B cell (primary cell): Measurements from ENCODE around the gene KRTAP4-5. TPM values are rescaled to one million over a fixed set of nuclear protein-coding genes. Genes with fewer than 3 reads are reported as not detected.

Experiments
- ATAC-seq: fragments of 200-7000 bp; cut with Tn5 transposase; one replicate; pipeline ENCODE4 v1.10.0; 2021; ENCODE audit warnings: low read depth, mild to moderate bottlenecking, moderate number of reproducible peaks, moderate library complexity
- CTCF ChIA-PET: fragments of 350-600 bp; sonication (Branson Sonifier 250); formaldehyde crosslinking; loops from one replicate; lab custom pipeline; 2021; ENCODE audit warnings: antibody characterized with exemption, inconsistent platforms; lab: Charles Lee
- POLR2A ChIA-PET: fragments of 350-600 bp; sonication (Branson Sonifier 250); formaldehyde crosslinking; loops from one replicate; lab custom pipeline; 2021; ENCODE audit warnings: antibody characterized with exemption; lab: Charles Lee
- DNase-seq: peaks from one replicate; pipeline ENCODE4 v3.0.0; 2013
- H2AFZ ChIP-seq: 2 replicates; pipeline ENCODE4 v1.6.1; 2012; ENCODE audit warnings: mild to moderate bottlenecking, low read depth, low read length; ENCODE audit not compliant: insufficient read depth, poor library complexity, severe bottlenecking
- H3K27ac ChIP-seq, 2 donors: 1 replicate in 1 of 2; 2 replicates in 1 of 2; pipeline ENCODE4 v1.5.1; 2012 to 2013; ENCODE audit warnings: low read length in 2 of 2, mild to moderate bottlenecking in 2 of 2, moderate library complexity in 1 of 2
- H3K27me3 ChIP-seq, 4 experiments: fragments of 200-600 bp in 1 of 4; sonication (generic) in 1 of 4; replicated peaks in 1 of 4; 1 replicate in 2 of 4; 2 replicates in 2 of 4; pipeline versions ENCODE4 v1.6.1 to v1.7.0; 2013 to 2016; ENCODE audit warnings: low read length in 3 of 4, mild to moderate bottlenecking in 2 of 4, mixed read lengths in 1 of 4, moderate library complexity in 1 of 4; ENCODE audit not compliant: insufficient read depth in 4 of 4, control insufficient read depth in 3 of 4; ENCODE audit errors: control extremely low read depth in 1 of 4
- H3K36me3 ChIP-seq, 2 experiments: replicated peaks in 1 of 2; 1 replicate in 1 of 2; 2 replicates in 1 of 2; pipeline versions ENCODE4 v1.6.1 to v1.7.1; 2013; ENCODE audit warnings: low read length in 1 of 2; ENCODE audit not compliant: insufficient read depth in 2 of 2, control insufficient read depth in 1 of 2; ENCODE audit errors: control extremely low read depth in 1 of 2, extremely low read depth in 1 of 2
- H3K4me1 ChIP-seq, 2 donors: fragments of 200-600 bp in 1 of 2; sonication (generic) in 1 of 2; 1 replicate in 1 of 2; 2 replicates in 1 of 2; pipeline versions ENCODE4 v1.5.1 to v1.6.1; 2013 to 2017; ENCODE audit warnings: low read length in 2 of 2; ENCODE audit not compliant: control insufficient read depth in 2 of 2, insufficient read depth in 2 of 2
- H3K4me2 ChIP-seq: replicated peaks from 2 replicates; pipeline ENCODE3; 2012; ENCODE audit warnings: mild to moderate bottlenecking, low read depth, low read length; ENCODE audit not compliant: poor library complexity, severe bottlenecking
- H3K4me3 ChIP-seq, 5 experiments: fragments of 200-600 bp in 1 of 5; sonication (generic) in 1 of 5; 1 replicate in 3 of 5; 2 replicates in 2 of 5; pipeline versions ENCODE4 v1.5.1 to v1.7.0; 2011 to 2016; ENCODE audit warnings: low read length in 4 of 5, mild to moderate bottlenecking in 4 of 5, low read depth in 2 of 5, control low read depth in 1 of 5, moderate library complexity in 1 of 5; ENCODE audit not compliant: insufficient read depth in 1 of 5; ENCODE audit errors: control extremely low read depth in 1 of 5, extremely low read depth in 1 of 5
- H3K79me2 ChIP-seq: fragments of 200-600 bp; sonication (generic); one replicate; pipeline ENCODE4 v1.6.0; 2016; ENCODE audit warnings: low read length; ENCODE audit not compliant: control insufficient read depth, insufficient read depth
- H3K9ac ChIP-seq: fragments of 200-600 bp; sonication (generic); 2 replicates; pipeline ENCODE4 v1.6.1; 2017; ENCODE audit warnings: mild to moderate bottlenecking, low read length, moderate library complexity
- H3K9me3 ChIP-seq, 3 donors: one replicate each; pipeline versions ENCODE4 v1.6.1 to v1.7.1; 2013; ENCODE audit warnings: low read length in 2 of 3; ENCODE audit not compliant: control insufficient read depth in 2 of 3, insufficient read depth in 1 of 3; ENCODE audit errors: control extremely low read depth in 1 of 3
- H4K20me1 ChIP-seq: 2 replicates; pipeline ENCODE4 v1.6.0; 2012; ENCODE audit warnings: mild to moderate bottlenecking, low read length; ENCODE audit not compliant: insufficient read depth, control insufficient read depth, poor library complexity, severe bottlenecking
- H3K27ac Mint-ChIP-seq: one replicate; pipeline ENCODE4 v1.8.0; 2021; ENCODE audit warnings: mixed read lengths
- H3K27me3 Mint-ChIP-seq: one replicate; pipeline ENCODE4 v1.8.0; 2021; ENCODE audit warnings: mixed read lengths
- H3K4me1 Mint-ChIP-seq: one replicate; pipeline ENCODE4 v1.8.0; 2021; ENCODE audit warnings: mixed read lengths
- H3K4me3 Mint-ChIP-seq: one replicate; pipeline ENCODE4 v1.8.0; 2021; ENCODE audit warnings: mixed read lengths
- H3K9me3 Mint-ChIP-seq: one replicate; pipeline ENCODE4 v1.8.0; 2022; ENCODE audit warnings: mixed read lengths; ENCODE audit not compliant: insufficient read depth
- EZH2 ChIP-seq: IDR thresholded peaks from 2 replicates; pipeline ENCODE4 v1.6.1; 2012; ENCODE audit warnings: borderline replicate concordance, low read depth, mild to moderate bottlenecking, moderate library complexity, low read length; ENCODE audit not compliant: insufficient read depth, poor library complexity, severe bottlenecking
- WGBS: methylation state at CpG from one replicate; pipeline ENCODE4 v1.1.5; 2013; ENCODE audit warnings: missing lambda C conversion rate; ENCODE audit not compliant: insufficient coverage; 5-methylcytosine and 5-hydroxymethylcytosine counted together
- intact Hi-C: fragments of 100-400 bp; cut with micrococcal nuclease; formaldehyde crosslinking; loops from one replicate; pipeline ENCODE4 v1.10.0; 2022
- polyA plus RNA-seq: library from polyadenylated mRNA; depleted of rRNA; stranded (reverse); fragments of >200 nt; gene quantifications from 2 replicates; pipeline ENCODE4 v1.2.3, GENCODE V29; 2012
- total RNA-seq, 2 donors: library from RNA; stranded (reverse); fragments of 120-200 nt in 1 of 2; gene quantifications; 1 replicate in 1 of 2; 2 replicates in 1 of 2; pipeline versions ENCODE4 v1.2.3 to v1.2.4, GENCODE V29; 2013 to 2022
- TF ChIP-seq, protein P1 (sequence below): fragments of 200-600 bp; IDR thresholded peaks from one replicate; pipeline ENCODE4 v1.8.0; 2022; ENCODE audit warnings: antibody characterized with exemption, mild to moderate bottlenecking

KRTAP4-5 gene
- total and polyA plus RNA-seq, 2 donors (not counting 1 experiment from before 2014, with no cell fraction given): not detected

DNA sequence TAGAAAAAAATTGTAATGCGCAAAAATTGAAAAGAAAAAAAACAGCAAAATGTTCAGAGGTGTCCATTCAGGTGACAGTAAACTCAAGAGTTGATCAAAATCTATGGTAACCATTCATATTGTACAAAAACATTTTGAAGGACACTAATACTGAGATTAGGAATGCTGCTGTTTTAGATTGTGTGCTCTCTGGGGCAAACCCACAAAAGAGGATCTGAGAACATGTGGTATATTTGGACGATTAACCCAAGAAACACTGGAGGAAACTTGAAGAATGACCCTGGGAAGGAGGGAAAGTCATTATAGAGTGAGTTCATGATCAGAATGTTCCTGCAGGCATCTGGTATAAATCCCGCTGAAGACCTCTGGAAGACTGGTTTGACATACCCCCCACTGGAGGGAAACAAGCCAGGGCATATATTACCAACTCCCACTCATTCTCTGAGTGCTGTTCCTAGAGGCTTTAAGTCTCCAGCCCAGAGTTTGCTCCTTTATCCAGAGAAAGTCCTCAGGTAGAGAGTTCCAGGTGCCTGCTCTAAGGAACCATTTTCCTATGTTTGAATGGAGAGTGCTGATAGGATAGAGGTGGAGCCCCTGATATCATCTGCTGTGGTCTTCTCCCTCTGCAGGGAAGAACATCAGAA lies 27.2 kb upstream of the KRTAP4-5 start:
- Histone ChIP-seq H3K9me3 (no peaks in the 10 kb centered on the region), H4K20me1 (no peaks in the 10 kb centered on the region), H3K79me2 (no peaks in the 10 kb centered on the region), H3K36me3 (no peaks in the 10 kb centered on the region), H3K4me1 (peaks cover 39 to 41% of the 10 kb centered on the region in 2 donors), H2AFZ (no peak overlapping the region), H3K27me3 (no peaks in the 10 kb centered on the region), H3K27ac (no peak overlapping the region), H3K9ac (no peak overlapping the region), H3K4me3 (peak overlapping the region in 1 of 5 experiments; percentile 8), H3K4me2 (peak overlapping the region; percentile 51)
- ChIA-PET CTCF (no interaction called here), POLR2A (no interaction called here)
- Mint-ChIP-seq H3K27me3 (peaks cover 12% of the 10 kb centered on the region), H3K4me1 (peaks cover 45% of the 10 kb centered on the region), H3K9me3 (no peaks in the 10 kb centered on the region), H3K27ac (peak overlapping the region; percentile 0), H3K4me3 (peak overlapping the region; percentile 21)
- intact Hi-C loops: loop anchor here (5.0 kb wide), 1 partner anchor 60 kb away; the partner anchor contains the start of gene KRTAP4-11
- ATAC-seq (peak; percentile 59), DNase-seq (peak; percentile 56)
- no peak for TF ChIP-seq EZH2
- TF ChIP-seq, protein P1, sequence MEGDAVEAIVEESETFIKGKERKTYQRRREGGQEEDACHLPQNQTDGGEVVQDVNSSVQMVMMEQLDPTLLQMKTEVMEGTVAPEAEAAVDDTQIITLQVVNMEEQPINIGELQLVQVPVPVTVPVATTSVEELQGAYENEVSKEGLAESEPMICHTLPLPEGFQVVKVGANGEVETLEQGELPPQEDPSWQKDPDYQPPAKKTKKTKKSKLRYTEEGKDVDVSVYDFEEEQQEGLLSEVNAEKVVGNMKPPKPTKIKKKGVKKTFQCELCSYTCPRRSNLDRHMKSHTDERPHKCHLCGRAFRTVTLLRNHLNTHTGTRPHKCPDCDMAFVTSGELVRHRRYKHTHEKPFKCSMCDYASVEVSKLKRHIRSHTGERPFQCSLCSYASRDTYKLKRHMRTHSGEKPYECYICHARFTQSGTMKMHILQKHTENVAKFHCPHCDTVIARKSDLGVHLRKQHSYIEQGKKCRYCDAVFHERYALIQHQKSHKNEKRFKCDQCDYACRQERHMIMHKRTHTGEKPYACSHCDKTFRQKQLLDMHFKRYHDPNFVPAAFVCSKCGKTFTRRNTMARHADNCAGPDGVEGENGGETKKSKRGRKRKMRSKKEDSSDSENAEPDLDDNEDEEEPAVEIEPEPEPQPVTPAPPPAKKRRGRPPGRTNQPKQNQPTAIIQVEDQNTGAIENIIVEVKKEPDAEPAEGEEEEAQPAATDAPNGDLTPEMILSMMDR: no peak
- WGBS: 0% methylated on average over 1 of the region's 3 CpGs

DNA sequence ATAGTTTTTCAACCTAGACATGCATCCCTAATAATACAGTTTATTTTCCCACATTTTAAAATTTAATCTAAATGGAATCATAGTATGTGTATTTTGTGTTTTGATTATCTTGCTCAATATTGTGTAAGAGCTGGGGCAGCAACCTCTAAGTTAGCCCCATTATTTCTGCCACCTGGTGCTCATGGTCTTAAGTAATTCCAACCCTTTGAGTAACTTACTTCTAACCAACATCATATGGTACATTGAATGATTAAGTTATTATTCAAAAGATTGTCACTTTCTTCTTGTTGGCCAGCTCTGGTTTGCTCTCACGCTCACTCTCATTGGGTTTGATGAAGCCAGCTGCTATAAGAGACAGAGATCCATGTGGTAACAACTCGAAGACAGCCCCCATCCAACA lies 22.3 kb upstream of the KRTAP4-5 start:
- H3K9me3 Mint-ChIP-seq: no peaks in the 10 kb centered on the region
- Histone ChIP-seq H3K9ac (no peak overlapping the region), H3K27me3 (no peaks in the 10 kb centered on the region), H3K4me2 (no peak overlapping the region), H2AFZ (no peak overlapping the region), H4K20me1 (no peaks in the 10 kb centered on the region), H3K4me1 (peaks cover 18 to 20% of the 10 kb centered on the region in 2 donors), H3K9me3 (peaks cover 0 to 6% (median 0%) of the 10 kb centered on the region in 3 donors), H3K36me3 (no peaks in the 10 kb centered on the region), H3K79me2 (no peaks in the 10 kb centered on the region), H3K4me3 (no peak overlapping the region), H3K27ac (no peak overlapping the region)
- TF ChIP-seq, protein P1: no peak
- no peak for TF ChIP-seq EZH2
- peaks cover 24% of the 10 kb centered on the region for H3K4me1 Mint-ChIP-seq
- intact Hi-C loops: no loop called here
- ChIA-PET CTCF (no interaction called here), POLR2A (no interaction called here)
- ATAC-seq (no peak), DNase-seq (no peak)
- 94% methylated on average over 2 of the region's 2 CpGs for WGBS
- H3K27ac Mint-ChIP-seq: no peak overlapping the region
- H3K27me3 Mint-ChIP-seq: peaks cover 16% of the 10 kb centered on the region
- H3K4me3 Mint-ChIP-seq: no peak overlapping the region
